GM18861 (cell line): ENCODE measurements around the gene S100A8.
"Not testable (repeated sequence)": the region's sequence is repeated elsewhere in the genome, so short reads cannot be mapped to it uniquely, and the experiment has no call there.

Experiments used
- ATAC-seq: cut with Tn5 transposase; IDR thresholded peaks from one replicate; pipeline ENCODE4 v1.9.1; 2021; ENCODE audit not compliant: unreplicated experiment

Gene S100A8

GRCh38 chr1:153348511-153349362 is 42.1 kb downstream of the S100A8 start, which contains the start of gene PGLYRP4:
PGLYRP4 (minus strand) TSS chr1:153348841; CDS start chr1:153347932, 909 bp downstream.
- no peak for ATAC-seq

GRCh38 chr1:153347856-153348255 is 43.0 kb downstream of the S100A8 start:
- ATAC-seq = no peak

GRCh38 chr1:153347049-153347448 is 43.8 kb downstream of the S100A8 start:
- not testable (repeated sequence) for ATAC-seq

- no peak for ATAC-seq
Observed at GRCh38 chr1:153346077-153346723, 44.7 kb downstream of the S100A8 start.

- ATAC-seq = no peak
Observed at GRCh38 chr1:153345187-153346076, 45.4 kb downstream of the S100A8 start.

GRCh38 chr1:153344718-153345025 is 46.2 kb downstream of the S100A8 start:
- ATAC-seq = no peak

- ATAC-seq = no peak
Observed at GRCh38 chr1:153343811-153344717, 46.8 kb downstream of the S100A8 start.

- ATAC-seq = no peak
Observed at GRCh38 chr1:153343040-153343681, 47.7 kb downstream of the S100A8 start.

- ATAC-seq = no peak
Observed at GRCh38 chr1:153342178-153342577, 48.7 kb downstream of the S100A8 start.

GRCh38 chr1:153341431-153341934 is 49.4 kb downstream of the S100A8 start:
- no peak for ATAC-seq

GRCh38 chr1:153340356-153340755 is 50.5 kb downstream of the S100A8 start:
- no peak for ATAC-seq
